GM19452 (cell line): ENCODE results near the gene LIMK2.

Experiments
- ATAC-seq: cut with Tn5 transposase; IDR thresholded peaks from one replicate; pipeline ENCODE4 v1.9.1; 2021; ENCODE audit not compliant: unreplicated experiment

Gene LIMK2

GRCh38 chr22:31327806-31328543 lies 115.9 kb downstream of the LIMK2 start:
- no peak for ATAC-seq

- ATAC-seq = no peak
Observed at GRCh38 chr22:31328544-31328960, 116.5 kb downstream of the LIMK2 start.

- no peak for ATAC-seq
Observed at GRCh38 chr22:31329029-31329428, 116.9 kb downstream of the LIMK2 start.
